Activated CD8-positive, alpha-beta memory T cell treated with anti-CD3 and anti-CD28 coated beads for 24 hours (primary cell): Measurements from ENCODE around the gene OSTN.
"Not testable (repeated sequence)": the region's sequence is repeated elsewhere in the genome, so short reads cannot be mapped to it uniquely, and the experiment has no call there.

ENCODE experiments used
- DNase-seq: peaks from one replicate; pipeline ENCODE4 v3.0.0-alpha.2; 2020

The OSTN gene

GRCh38 chr3:191198932-191199331 lies at the start of gene OSTN:
TSS of gene OSTN (plus strand) at chr3:191199241. CDS start at chr3:191212533, 13,292 bp downstream.
- no peak for DNase-seq

- DNase-seq: no peak
Measured at GRCh38 chr3:191151653-191152052, 47.4 kb upstream of the OSTN start.

GRCh38 chr3:191154827-191155226 lies 44.2 kb upstream of the OSTN start:
- DNase-seq: no peak

- no peak for DNase-seq
Measured at GRCh38 chr3:191158247-191158646, 40.8 kb upstream of the OSTN start.

GRCh38 chr3:191158815-191159214 lies 40.2 kb upstream of the OSTN start:
- no peak for DNase-seq

- no peak for DNase-seq
Measured at GRCh38 chr3:191165802-191166201, 33.2 kb upstream of the OSTN start.

GRCh38 chr3:191166368-191166767 lies 32.7 kb upstream of the OSTN start:
- DNase-seq: no peak

- no peak for DNase-seq
Measured at GRCh38 chr3:191169566-191169965, 29.5 kb upstream of the OSTN start.

GRCh38 chr3:191170097-191170496 lies 28.9 kb upstream of the OSTN start:
- DNase-seq: no peak

GRCh38 chr3:191175102-191175501 lies 23.9 kb upstream of the OSTN start:
- DNase-seq: no peak

GRCh38 chr3:191176038-191176785 lies 22.8 kb upstream of the OSTN start:
- no peak for DNase-seq

GRCh38 chr3:191185382-191185781 lies 13.7 kb upstream of the OSTN start:
- DNase-seq: not testable (repeated sequence)

GRCh38 chr3:191188246-191188645 lies 10.8 kb upstream of the OSTN start:
- not testable (repeated sequence) for DNase-seq

- DNase-seq: not testable (repeated sequence)
Measured at GRCh38 chr3:191192270-191192669, 6.8 kb upstream of the OSTN start.

GRCh38 chr3:191192941-191193340 lies 6.1 kb upstream of the OSTN start:
- DNase-seq: no peak

GRCh38 chr3:191197761-191198306 lies 1.2 kb upstream of the OSTN start:
- DNase-seq: no peak

GRCh38 chr3:191198480-191198879 lies 561 bp upstream of the OSTN start:
- no peak for DNase-seq

GRCh38 chr3:191210032-191210431 lies 11.0 kb downstream of the OSTN start:
- no peak for DNase-seq

- DNase-seq: no peak
Measured at GRCh38 chr3:191216510-191216909, 17.5 kb downstream of the OSTN start.

- no peak for DNase-seq
Measured at GRCh38 chr3:191217301-191217700, 18.3 kb downstream of the OSTN start.

GRCh38 chr3:191220908-191221307 lies 21.9 kb downstream of the OSTN start:
- no peak for DNase-seq

GRCh38 chr3:191221638-191222037 lies 22.6 kb downstream of the OSTN start:
- DNase-seq: no peak

- no peak for DNase-seq
Measured at GRCh38 chr3:191227541-191227940, 28.5 kb downstream of the OSTN start.

- DNase-seq: no peak
Measured at GRCh38 chr3:191234216-191234615, 35.2 kb downstream of the OSTN start.
